Activated naive CD4-positive, alpha-beta T cell treated with anti-CD3 and anti-CD28 coated beads for 36 hours (primary cell): ENCODE results near the gene LAMA2. TPM values are rescaled to one million over a fixed set of nuclear protein-coding genes. Genes with fewer than 3 reads are reported as not detected.

ENCODE experiments used
- CTCF ChIA-PET: fragments of 350-600 bp; sonication (Branson Sonifier 250); formaldehyde crosslinking; loops from one replicate; lab custom pipeline; 2021; ENCODE audit warnings: antibody characterized with exemption; lab: Charles Lee
- DNase-seq: peaks from one replicate; pipeline ENCODE4 v3.0.0-alpha.2; 2020
- H3K27ac Mint-ChIP-seq: one replicate; pipeline ENCODE4 v1.8.0; 2021; ENCODE audit warnings: mild to moderate bottlenecking, mixed read lengths
- H3K27me3 Mint-ChIP-seq: one replicate; pipeline ENCODE4 v1.8.0; 2021; ENCODE audit warnings: low read depth, mixed read lengths
- H3K36me3 Mint-ChIP-seq: one replicate; pipeline ENCODE4 v1.8.0; 2021; ENCODE audit warnings: low read depth, mixed read lengths
- H3K4me1 Mint-ChIP-seq: one replicate; pipeline ENCODE4 v1.8.0; 2021; ENCODE audit warnings: low read depth, mixed read lengths
- H3K4me3 Mint-ChIP-seq: one replicate; pipeline ENCODE4 v1.8.0; 2021; ENCODE audit warnings: mild to moderate bottlenecking, moderate library complexity, mixed read lengths
- H3K9me3 Mint-ChIP-seq: one replicate; pipeline ENCODE4 v1.8.0; 2021; ENCODE audit warnings: mixed read lengths
- intact Hi-C: fragments of 100-400 bp; cut with micrococcal nuclease; formaldehyde crosslinking; loops from one replicate; pipeline ENCODE4 v1.15.1; 2023
- total RNA-seq, 2 experiments: library from RNA; stranded (reverse); gene quantifications; one replicate each; pipeline ENCODE4 v1.2.3, GENCODE V29; 2021

The LAMA2 gene
- total RNA-seq, 2 experiments from 2014 or later, result 0.86 to 2.2 TPM

DNA sequence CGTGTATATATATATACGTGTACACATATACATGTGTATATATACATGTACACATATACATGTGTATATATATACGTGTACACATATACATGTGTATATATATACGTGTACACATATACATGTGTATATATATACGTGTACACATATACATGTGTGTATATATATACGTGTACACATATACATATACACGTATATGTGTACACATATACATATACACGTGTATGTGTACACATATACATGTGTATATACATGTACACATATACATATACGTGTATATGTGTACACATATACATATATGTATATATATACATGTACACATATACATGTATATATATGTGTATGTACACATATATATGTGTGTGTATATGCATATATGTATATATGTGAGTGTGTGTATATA lies 317.2 kb downstream of the LAMA2 start:
- CTCF ChIA-PET, result no interaction called here
- Mint-ChIP-seq H3K27me3 (peaks cover 5% of the 10 kb centered on the region), H3K9me3 (no peaks in the 10 kb centered on the region), H3K4me1 (no peaks in the 10 kb centered on the region), H3K4me3 (no peak overlapping the region), H3K27ac (no peak overlapping the region), H3K36me3 (no peaks in the 10 kb centered on the region)
- no peak for DNase-seq
- intact Hi-C loops, result no loop called here

DNA sequence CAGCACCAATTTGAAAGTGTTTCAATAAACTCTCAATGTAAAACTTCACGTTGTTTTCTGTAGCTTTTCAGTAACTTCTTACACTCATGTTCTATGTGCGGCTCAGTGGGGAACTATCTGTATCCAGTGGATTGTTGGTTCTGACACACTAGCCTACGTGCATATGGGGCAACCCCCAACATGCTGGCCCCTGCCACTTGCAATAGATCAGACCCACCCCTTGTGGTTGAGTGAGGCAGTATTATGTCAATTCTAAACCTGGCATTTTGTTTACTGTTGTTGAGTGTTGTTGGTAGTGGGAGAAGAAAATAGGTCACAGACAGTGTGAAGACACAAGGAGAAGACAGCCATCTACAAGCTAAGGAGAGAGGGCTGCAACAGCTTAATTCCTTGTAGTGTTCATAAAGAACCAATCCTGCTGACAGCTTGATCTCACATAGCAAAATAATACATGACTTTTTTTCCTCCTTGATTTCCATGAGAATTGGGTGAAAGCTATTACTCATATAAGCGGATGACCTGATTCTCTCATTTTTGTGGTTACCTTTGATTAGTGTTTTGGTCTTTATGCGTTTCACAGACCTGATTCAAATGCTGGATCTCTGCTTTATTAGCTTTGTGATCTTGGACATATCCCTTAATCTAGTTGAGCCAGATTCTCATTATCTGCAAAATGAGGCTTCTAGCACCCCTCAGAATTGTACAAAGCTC lies 320.4 kb downstream of the LAMA2 start:
- Mint-ChIP-seq H3K4me3 (no peak overlapping the region), H3K27ac (no peak overlapping the region), H3K4me1 (no peaks in the 10 kb centered on the region), H3K36me3 (no peaks in the 10 kb centered on the region), H3K9me3 (no peaks in the 10 kb centered on the region), H3K27me3 (peaks cover 8% of the 10 kb centered on the region)
- CTCF ChIA-PET, result interaction anchor here (1.1 kb wide), 1 partner anchor 18 kb away, joined by 3 read pairs; no protein-coding TSS in a partner anchor
- intact Hi-C loops, result no loop called here
- DNase-seq, result no peak

DNA sequence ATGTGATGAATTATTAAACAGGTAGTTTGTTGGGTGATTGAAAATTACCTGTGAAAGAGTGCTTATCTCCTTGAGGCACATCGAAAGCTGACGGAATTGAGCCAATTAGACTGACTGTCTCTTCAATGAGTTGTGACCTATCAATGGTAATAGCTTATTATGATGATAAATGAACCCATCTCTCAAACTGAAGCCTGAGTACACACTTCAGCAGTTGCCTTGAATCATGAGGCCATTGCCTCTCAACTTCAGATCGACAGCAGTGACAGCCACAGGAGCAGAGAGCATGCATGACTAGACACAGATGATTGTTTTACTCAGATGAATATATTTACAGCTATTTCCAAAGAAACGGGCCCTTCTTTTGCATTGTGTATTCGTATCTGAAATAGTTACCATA lies 323.9 kb downstream of the LAMA2 start:
- H3K27me3 Mint-ChIP-seq, result peaks cover 8% of the 10 kb centered on the region
- intact Hi-C loops, result no loop called here
- no peaks in the 10 kb centered on the region for H3K4me1 Mint-ChIP-seq
- H3K4me3 Mint-ChIP-seq, result no peak overlapping the region
- no peaks in the 10 kb centered on the region for H3K9me3 Mint-ChIP-seq
- no peak for DNase-seq
- H3K27ac Mint-ChIP-seq, result no peak overlapping the region
- CTCF ChIA-PET, result no interaction called here
- no peaks in the 10 kb centered on the region for H3K36me3 Mint-ChIP-seq

DNA sequence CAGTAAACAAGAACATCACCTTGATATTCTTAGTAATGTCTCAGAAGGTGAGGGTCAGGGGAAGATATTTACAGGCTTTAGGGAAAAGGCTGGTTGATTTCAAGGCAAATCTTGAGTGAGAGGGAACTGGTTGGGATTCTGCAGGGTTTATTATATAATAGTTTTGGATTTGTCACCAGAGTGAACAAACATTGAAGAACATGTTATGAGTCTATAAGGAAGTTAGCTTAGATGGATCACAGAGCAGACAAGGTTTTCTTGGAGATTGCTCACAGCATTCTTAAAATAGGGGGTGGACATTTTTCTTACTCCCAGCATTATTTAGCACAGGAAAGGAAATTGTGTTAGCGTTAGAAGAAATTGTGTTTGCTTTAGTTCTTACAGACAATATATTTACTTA lies 324.9 kb downstream of the LAMA2 start:
- no peaks in the 10 kb centered on the region for H3K9me3 Mint-ChIP-seq
- no peak overlapping the region for H3K27ac Mint-ChIP-seq
- DNase-seq, result no peak
- no peak overlapping the region for H3K4me3 Mint-ChIP-seq
- H3K36me3 Mint-ChIP-seq, result no peaks in the 10 kb centered on the region
- H3K27me3 Mint-ChIP-seq, result peaks cover 6% of the 10 kb centered on the region
- no peaks in the 10 kb centered on the region for H3K4me1 Mint-ChIP-seq
- CTCF ChIA-PET, result no interaction called here
- intact Hi-C loops, result no loop called here

DNA sequence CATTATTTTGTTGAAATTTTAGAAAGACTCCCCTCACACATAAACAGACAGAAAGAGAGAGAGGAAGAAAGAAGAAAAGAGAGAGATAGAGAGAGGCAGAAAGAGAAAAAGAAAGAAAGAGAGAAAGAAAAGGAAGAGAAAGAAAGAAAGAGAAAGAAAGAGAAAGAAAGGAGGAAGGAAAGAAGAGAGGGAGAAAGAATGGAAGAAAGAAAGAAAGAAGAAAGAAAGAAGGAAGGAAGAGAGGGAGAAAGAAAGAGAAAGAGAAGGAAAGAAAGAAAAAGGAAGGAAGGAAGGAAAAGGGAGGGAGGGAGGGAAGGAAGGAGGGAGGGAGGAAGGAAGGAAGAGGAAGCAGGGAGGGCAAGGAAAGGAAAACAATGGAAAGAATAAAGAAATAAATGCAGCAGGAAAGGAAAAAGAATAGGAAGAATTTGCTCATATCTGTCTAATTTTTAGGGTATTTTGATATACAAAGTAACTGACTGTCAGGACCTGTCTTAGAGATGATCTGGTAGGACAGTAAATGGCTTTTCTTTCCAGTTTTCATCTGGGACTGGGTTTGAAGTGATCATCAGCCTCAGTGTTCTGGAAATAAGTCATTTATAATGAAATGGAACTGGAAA lies 325.6 kb downstream of the LAMA2 start:
- Mint-ChIP-seq H3K9me3 (no peaks in the 10 kb centered on the region), H3K27me3 (peaks cover 4% of the 10 kb centered on the region), H3K36me3 (no peaks in the 10 kb centered on the region), H3K4me3 (no peak overlapping the region), H3K4me1 (no peaks in the 10 kb centered on the region), H3K27ac (no peak overlapping the region)
- DNase-seq, result no peak
- CTCF ChIA-PET, result no interaction called here
- intact Hi-C loops, result no loop called here

DNA sequence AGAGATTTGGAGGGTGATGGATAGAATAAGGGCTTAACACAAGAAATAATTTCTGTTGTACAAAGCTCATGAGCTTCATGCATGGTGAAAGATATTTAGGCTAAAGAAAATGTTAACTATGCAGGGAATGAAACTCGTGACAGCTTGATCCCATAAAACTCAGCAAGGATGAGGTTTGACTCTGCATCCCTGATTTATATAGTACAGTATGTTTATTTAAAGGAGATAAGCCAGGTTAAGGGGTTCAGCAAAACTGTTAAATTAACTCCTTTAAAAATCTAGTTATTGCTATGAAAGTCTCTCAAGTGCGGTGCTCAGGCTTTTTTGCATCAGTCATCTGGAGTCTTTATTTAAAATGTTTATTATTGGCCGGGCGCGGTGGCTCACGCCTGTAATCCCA lies 326.4 kb downstream of the LAMA2 start:
- Mint-ChIP-seq H3K27me3 (peaks cover 4% of the 10 kb centered on the region), H3K4me1 (no peaks in the 10 kb centered on the region), H3K27ac (no peak overlapping the region), H3K9me3 (no peaks in the 10 kb centered on the region), H3K36me3 (no peaks in the 10 kb centered on the region), H3K4me3 (no peak overlapping the region)
- CTCF ChIA-PET, result no interaction called here
- no peak for DNase-seq
- intact Hi-C loops, result no loop called here

DNA sequence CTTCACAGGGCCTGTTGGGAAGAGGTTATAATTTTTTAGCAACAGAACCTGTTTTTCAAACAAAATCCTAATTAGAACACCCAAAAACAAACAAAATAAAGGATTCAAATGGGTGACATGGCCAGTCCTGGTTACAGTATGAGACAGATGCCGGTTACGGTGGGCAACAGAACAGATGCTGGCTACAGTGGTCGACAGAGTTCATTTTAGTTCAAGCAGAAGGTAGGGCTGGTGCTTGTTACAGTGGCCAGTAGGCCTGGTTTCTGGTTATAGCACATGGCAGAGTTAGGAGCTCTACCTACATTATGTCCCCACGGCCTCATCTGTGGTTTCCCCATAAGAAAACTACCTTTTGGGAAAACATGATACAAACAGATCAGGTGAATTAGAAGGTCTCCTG lies 327.7 kb downstream of the LAMA2 start:
- intact Hi-C loops, result no loop called here
- peaks cover 4% of the 10 kb centered on the region for H3K27me3 Mint-ChIP-seq
- CTCF ChIA-PET, result no interaction called here
- no peak overlapping the region for H3K4me3 Mint-ChIP-seq
- no peaks in the 10 kb centered on the region for H3K4me1 Mint-ChIP-seq
- no peaks in the 10 kb centered on the region for H3K36me3 Mint-ChIP-seq
- no peaks in the 10 kb centered on the region for H3K9me3 Mint-ChIP-seq
- no peak overlapping the region for H3K27ac Mint-ChIP-seq
- DNase-seq, result no peak

DNA sequence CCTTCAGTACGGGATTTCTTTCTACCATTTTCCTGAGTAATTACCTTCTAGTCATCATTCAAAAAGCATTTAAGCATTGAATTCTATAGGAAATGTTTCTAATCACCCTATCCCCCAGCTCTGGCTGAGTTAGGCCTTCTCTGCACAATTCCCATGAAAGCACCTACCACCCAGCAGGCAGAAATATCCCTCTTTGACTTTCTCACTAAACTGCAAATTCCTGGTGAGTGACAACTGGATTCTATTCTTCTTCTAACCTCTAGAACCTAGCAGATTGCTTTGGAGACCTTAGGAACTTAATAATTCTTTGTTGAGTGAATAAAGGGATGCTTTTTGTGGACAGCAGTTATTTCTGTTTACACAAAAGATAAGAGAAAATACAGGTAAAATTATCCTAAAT lies 328.7 kb downstream of the LAMA2 start:
- Mint-ChIP-seq H3K36me3 (no peaks in the 10 kb centered on the region), H3K4me1 (no peaks in the 10 kb centered on the region), H3K4me3 (no peak overlapping the region), H3K9me3 (no peaks in the 10 kb centered on the region), H3K27ac (no peak overlapping the region), H3K27me3 (peaks cover 7% of the 10 kb centered on the region)
- intact Hi-C loops, result no loop called here
- CTCF ChIA-PET, result interaction anchor here (1.0 kb wide), 1 partner anchor 41 kb away, joined by 3 read pairs; no protein-coding TSS in a partner anchor
- no peak for DNase-seq

DNA sequence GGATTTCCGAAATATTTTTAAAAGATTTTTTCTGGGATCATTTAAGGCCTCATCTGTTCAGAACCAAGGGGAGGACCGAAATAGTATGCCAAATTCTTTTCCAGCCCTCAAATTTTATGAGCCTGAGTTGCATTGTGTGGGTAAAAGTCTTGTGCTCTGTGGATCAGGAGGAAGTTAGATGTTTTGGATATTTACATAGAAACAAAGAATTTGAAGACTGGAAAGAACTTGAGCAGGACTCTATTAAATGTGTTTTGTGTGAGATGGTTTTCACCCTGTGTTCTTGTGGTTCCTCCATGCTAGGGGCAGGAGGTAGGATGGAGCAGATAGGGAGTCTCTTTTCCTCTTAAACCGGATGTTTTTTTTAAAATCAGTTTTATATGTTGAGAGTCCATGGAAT lies 329.1 kb downstream of the LAMA2 start:
- Mint-ChIP-seq H3K4me1 (no peaks in the 10 kb centered on the region), H3K4me3 (no peak overlapping the region), H3K36me3 (no peaks in the 10 kb centered on the region), H3K27me3 (peaks cover 4% of the 10 kb centered on the region), H3K27ac (no peak overlapping the region), H3K9me3 (no peaks in the 10 kb centered on the region)
- CTCF ChIA-PET, result interaction anchor here (1.0 kb wide), 1 partner anchor 40 kb away, joined by 3 read pairs; no protein-coding TSS in a partner anchor
- no peak for DNase-seq
- intact Hi-C loops, result no loop called here

DNA sequence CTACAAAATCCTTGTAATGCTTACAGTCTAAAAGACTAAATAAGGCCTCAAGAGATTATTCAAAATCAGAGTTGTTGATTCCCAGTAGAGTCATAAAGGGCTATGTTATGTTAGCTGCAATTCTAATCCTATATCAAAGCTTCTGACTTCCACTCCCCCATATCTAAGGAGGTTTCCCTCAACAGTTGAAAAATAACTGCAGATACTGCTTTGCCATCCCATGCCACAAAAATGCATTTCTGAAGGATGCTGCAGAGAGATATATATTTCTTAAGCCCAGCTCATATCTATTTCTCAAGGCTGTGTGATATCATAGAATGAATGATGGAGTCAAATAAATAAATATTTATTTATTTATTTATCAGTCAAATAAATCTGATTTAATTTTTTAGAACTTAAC lies 332.3 kb downstream of the LAMA2 start:
- Mint-ChIP-seq H3K27me3 (peaks cover 4% of the 10 kb centered on the region), H3K4me3 (no peak overlapping the region), H3K4me1 (no peaks in the 10 kb centered on the region), H3K27ac (no peak overlapping the region), H3K9me3 (no peaks in the 10 kb centered on the region), H3K36me3 (no peaks in the 10 kb centered on the region)
- no peak for DNase-seq
- CTCF ChIA-PET, result no interaction called here
- intact Hi-C loops, result no loop called here

DNA sequence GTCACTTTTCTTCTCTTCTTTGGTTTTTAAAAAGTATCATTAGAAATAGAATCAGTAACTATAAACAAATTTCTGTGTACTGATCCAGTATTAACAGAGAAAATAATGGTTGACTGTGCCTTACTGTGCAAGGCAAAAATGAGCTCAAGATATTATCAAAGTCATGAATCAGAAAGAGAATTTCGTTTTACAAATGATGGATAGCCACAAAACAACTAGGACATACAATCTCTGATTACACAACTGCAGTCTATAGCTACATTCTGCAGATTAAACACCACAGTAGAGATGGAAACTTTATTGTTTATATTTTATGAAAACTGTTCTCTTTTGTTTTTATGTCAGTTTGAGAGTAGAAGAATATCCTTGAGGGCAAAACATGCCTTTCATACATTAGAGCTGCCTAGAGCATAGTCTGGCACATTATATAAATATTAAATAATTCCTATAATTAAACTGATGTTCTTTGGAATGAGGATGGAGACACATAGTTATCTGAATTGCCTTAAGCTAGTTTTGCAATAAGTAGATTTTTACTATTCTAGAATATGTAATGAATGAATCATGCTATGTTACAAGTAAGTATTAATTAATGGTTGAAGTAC lies 333.1 kb downstream of the LAMA2 start:
- H3K27me3 Mint-ChIP-seq, result peaks cover 4% of the 10 kb centered on the region
- CTCF ChIA-PET, result no interaction called here
- intact Hi-C loops, result no loop called here
- no peak overlapping the region for H3K27ac Mint-ChIP-seq
- no peak overlapping the region for H3K4me3 Mint-ChIP-seq
- H3K9me3 Mint-ChIP-seq, result no peaks in the 10 kb centered on the region
- DNase-seq, result no peak
- H3K4me1 Mint-ChIP-seq, result no peaks in the 10 kb centered on the region
- H3K36me3 Mint-ChIP-seq, result no peaks in the 10 kb centered on the region

DNA sequence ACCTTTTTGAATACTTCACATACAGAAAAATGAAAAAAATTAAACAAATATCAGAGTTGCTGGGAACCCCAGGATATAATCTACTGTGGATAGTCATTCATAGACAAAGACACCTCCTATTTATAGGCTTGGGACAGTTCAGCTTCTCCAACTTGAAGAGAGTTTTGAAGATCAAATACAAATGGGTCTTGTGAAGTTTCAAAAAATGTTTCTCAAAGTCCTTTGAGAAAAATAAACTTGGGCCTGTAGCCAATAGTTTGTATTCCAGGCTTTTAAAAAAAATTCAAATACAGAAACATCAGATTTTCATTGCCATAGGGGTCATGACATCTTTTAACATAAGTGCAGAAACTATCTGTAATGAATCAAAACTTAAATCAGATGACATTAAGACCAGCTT lies 334.8 kb downstream of the LAMA2 start:
- CTCF ChIA-PET, result interaction anchor here (0.7 kb wide), 1 partner anchor 50 kb away, joined by 4 read pairs; no protein-coding TSS in a partner anchor
- Mint-ChIP-seq H3K27ac (no peak overlapping the region), H3K4me1 (no peaks in the 10 kb centered on the region), H3K9me3 (peaks cover 2% of the 10 kb centered on the region), H3K4me3 (no peak overlapping the region), H3K36me3 (no peaks in the 10 kb centered on the region), H3K27me3 (peaks cover 4% of the 10 kb centered on the region)
- intact Hi-C loops, result no loop called here
- DNase-seq, result no peak
